HG02610 (cell line): ENCODE results near the gene ZIK1.

Source experiments
- ATAC-seq: cut with Tn5 transposase; IDR thresholded peaks from one replicate; pipeline ENCODE4 v1.9.1; 2021; ENCODE audit warnings: mild to moderate bottlenecking, moderate library complexity; ENCODE audit not compliant: unreplicated experiment

The ZIK1 gene

GRCh38 chr19:57583521-57584416 lies at the start of gene ZIK1:
Gene ZIK1, plus strand, starts transcription at chr19:57584145. Its CDS starts 212 bp downstream, at chr19:57584357.
- peak; percentile 86 for ATAC-seq

DNA sequence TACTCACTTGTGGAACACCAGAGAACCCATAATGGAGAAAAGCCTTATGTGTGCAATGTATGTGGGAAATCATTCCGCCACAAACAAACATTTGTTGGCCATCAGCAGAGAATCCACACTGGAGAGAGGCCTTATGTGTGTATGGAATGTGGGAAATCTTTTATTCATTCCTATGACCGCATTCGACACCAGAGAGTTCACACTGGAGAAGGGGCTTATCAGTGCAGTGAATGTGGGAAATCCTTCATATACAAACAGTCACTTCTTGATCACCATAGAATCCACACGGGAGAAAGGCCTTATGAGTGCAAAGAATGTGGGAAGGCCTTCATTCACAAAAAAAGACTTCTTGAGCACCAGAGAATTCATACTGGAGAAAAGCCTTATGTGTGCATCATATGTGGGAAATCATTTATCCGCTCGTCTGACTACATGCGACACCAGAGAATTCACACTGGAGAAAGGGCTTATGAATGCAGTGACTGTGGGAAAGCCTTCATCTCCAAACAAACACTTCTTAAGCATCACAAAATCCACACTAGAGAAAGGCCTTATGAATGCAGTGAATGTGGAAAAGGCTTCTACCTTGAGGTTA lies 45.9 kb upstream of the ZIK1 start:
- no peak for ATAC-seq

- no peak for ATAC-seq
Observed at GRCh38 chr19:57546513-57546912, 37.4 kb upstream of the ZIK1 start.

- no peak for ATAC-seq
Observed at GRCh38 chr19:57552432-57552831, 31.5 kb upstream of the ZIK1 start.

- ATAC-seq = no peak
Observed at GRCh38 chr19:57557659-57558058, 26.3 kb upstream of the ZIK1 start.

GRCh38 chr19:57558525-57558924 lies 25.4 kb upstream of the ZIK1 start:
- ATAC-seq = no peak

GRCh38 chr19:57559008-57559403 lies 24.9 kb upstream of the ZIK1 start:
- no peak for ATAC-seq

- peak; percentile 95 for ATAC-seq
Observed at GRCh38 chr19:57559404-57560025, 24.4 kb upstream of the ZIK1 start, which contains the start of gene ZNF550. Gene ZNF550, minus strand, starts transcription at chr19:57559863. Its CDS starts 181 bp downstream, at chr19:57559682.

GRCh38 chr19:57560049-57560491 lies 23.9 kb upstream of the ZIK1 start:
- no peak for ATAC-seq

DNA sequence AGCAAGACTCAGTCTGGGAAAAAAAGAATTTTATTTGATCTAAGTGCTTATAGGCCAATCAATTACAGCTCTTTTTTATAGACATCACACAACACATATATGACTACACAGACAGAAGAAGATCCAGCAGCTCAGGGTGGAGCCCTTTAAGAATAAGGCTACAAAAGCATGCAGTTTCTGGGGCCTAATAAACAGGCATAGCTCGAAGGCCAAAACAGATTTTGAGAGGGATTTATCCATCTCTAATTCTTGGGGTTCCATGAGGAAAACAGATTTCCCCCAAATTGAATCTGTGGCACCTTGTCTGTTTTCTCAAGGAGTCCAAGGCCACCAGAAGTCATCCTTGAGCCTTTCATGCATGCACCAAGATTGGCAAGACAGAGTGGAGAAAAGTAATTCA lies 20.4 kb upstream of the ZIK1 start:
- ATAC-seq = no peak

- ATAC-seq = no peak
Observed at GRCh38 chr19:57566396-57567265, 17.3 kb upstream of the ZIK1 start.

- no peak for ATAC-seq
Observed at GRCh38 chr19:57570707-57571106, 13.2 kb upstream of the ZIK1 start.

- ATAC-seq = no peak
Observed at GRCh38 chr19:57572415-57572947, 11.5 kb upstream of the ZIK1 start.

GRCh38 chr19:57576661-57577060 lies 7.3 kb upstream of the ZIK1 start:
- no peak for ATAC-seq

- ATAC-seq = peak; percentile 83
Observed at GRCh38 chr19:57578487-57579205, 5.3 kb upstream of the ZIK1 start, which contains the start of gene ZNF416. Gene ZNF416, minus strand, starts transcription at chr19:57578911. Its CDS starts 207 bp downstream, at chr19:57578704.

GRCh38 chr19:57583104-57583520 lies 833 bp upstream of the ZIK1 start:
- no peak for ATAC-seq

DNA sequence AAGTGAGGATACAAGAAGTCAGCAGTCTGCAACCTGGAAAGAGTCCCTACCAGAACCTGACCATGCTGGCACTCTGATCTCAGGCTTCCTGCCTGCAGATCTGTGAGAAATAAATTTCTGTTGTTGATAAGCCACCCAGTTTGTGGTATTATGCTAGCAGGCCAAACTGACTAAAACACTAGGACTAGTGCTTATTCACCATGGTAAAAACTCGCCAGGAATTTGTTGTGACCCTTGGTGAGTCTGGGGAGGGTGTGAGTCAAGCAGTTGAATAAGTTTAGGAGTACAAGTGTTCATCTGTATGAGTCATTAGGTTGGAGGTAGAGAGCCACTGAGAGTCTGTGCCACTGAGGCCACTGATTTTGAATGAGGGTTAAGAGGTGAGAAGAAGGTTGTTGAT lies 3.6 kb downstream of the ZIK1 start:
- ATAC-seq = no peak

DNA sequence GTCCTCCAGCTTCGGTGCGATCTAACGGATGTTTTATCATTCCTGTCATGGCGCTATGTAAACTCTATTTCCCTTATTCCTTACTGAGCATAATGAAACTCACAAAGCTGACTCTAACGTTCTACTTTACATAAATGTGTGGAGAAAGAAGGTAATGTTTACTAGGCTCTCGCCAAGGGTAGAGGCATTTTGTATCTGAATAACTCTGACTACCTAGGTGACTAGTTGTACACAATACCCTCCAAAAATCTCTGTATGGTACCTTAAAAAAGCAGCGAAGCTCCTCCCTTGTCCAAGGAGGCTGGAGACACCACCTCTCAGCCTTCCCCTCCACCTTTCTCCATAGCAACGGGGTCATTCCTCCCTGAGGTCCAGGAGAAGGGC lies 15.4 kb downstream of the ZIK1 start:
- no peak for ATAC-seq

DNA sequence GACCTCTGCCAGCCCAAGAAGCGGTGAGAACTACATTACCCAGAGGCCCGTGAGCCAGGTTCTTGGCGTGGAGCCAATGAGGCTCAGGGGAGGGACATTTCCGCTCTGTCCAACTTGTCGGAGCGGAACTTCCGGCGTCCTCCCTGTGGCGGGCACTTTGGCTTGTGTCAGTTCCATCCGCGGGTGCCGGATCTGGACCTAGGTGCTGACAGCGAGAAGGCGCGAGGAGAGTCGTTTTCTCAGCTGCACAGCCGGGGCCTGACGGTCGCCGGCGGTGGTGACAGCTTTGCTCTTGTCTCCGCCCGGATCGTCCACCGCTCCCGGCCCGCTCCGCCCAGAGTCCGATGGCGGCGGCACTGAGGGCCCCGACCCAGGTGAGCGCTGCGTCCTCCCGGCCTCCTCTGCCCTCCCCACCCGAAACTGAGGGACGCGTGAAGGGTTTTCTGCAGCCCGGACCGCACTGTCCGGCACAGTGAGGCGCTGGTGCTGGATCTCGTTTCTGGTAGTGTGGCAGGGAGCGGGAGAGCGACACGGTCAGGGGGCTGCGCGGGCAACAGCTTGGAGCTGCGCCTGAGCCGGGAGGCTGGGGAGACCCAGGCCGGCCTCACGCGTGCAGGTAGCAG lies 15.9 kb downstream of the ZIK1 start, which contains the start of gene ZNF530:
Gene ZNF530, plus strand, starts transcription at position 125 of the 623 bp plus-strand sequence. CDS start 4,461 bp downstream, outside the sequence.
- ATAC-seq = peak; percentile 90
